ENCODE results near the gene TICAM1. TPM values are rescaled to one million over a fixed set of nuclear protein-coding genes. Genes with fewer than 3 reads are reported as not detected.
A peak's percentile ranks its signal among the peaks of the same experiment; 100 is the strongest.
"Not testable (repeated sequence)": the region's sequence is repeated elsewhere in the genome, so short reads cannot be mapped to it uniquely, and the experiment has no call there.

TICAM1 gene
- total RNA-seq (2014; rRNA removed; shearing (Covaris generic)) = 2.6 and 5.2 TPM in 2 replicates

GRCh38 chr19:4831304-4831978, at the start of gene TICAM1:
Gene TICAM1 (minus strand): TSS chr19:4831712. CDS start chr19:4818377, 13,335 bp downstream.
- DNase-seq (ENCODE audit: low read depth) = peak; percentile 55

DNA sequence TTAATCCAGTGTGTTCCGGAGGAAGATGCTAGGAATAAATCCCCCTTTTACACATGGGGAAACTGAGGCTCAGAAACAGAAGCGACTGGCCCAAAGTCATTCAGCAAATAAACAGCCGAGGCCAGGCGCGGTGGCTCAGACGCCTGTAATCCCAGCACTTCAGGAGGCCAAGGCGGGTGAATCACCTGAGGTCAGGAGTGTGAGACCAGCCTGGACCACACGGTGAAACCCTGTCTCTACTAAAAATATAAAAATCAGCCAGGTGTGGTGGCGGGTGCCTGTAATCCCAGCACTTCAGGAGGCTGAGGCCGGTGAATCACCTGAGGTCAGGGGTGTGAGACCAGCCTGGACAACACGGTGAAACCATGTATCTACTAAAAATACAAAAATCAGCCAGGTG, 47.5 kb upstream of the TICAM1 start:
- no peak for DNase-seq (ENCODE audit: low read depth)

GRCh38 chr19:4878491-4878968, 47.0 kb upstream of the TICAM1 start:
- DNase-seq (ENCODE audit: low read depth) = no peak

DNA sequence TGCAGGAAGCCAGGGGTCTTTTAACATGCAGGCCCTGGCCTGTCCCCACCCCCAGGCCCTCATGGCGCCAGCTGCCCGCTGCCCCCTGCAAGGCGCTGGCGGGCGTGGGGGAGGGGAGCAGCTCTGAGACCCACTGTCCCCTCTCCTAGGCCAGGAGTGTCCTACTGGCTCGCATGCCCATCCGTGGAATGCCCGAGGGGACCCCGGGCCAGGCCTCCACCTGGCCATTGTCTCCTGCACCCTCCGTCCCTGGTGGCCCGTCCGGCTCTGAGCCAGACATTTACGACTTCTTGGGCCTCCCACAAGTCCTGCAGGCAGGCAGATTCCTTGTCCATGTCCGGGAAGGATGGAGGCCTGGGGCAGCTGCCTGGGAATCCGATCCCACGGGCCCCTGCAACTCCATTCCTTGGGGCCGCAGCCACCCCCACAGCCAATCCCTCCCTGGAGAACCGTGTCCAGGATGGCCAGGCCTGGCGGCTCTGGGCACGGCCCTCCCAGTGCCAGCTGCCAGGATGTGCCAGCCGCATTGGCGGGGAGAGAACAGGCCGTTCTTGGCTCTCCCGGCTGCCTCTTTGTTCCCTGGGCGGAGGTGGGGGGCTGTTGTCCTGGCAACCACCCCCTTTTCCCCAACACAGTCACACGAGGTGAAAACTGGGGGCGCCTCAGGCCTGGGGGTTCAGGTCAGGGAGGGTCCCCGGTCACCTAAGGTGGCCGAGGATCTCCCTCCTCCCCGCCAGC, 46.4 kb upstream of the TICAM1 start:
- DNase-seq (ENCODE audit: low read depth) = peak; percentile 29

GRCh38 chr19:4873930-4874329, 42.4 kb upstream of the TICAM1 start:
- DNase-seq (ENCODE audit: low read depth) = no peak

GRCh38 chr19:4871711-4872110, 40.2 kb upstream of the TICAM1 start:
- DNase-seq (ENCODE audit: low read depth) = no peak

DNA sequence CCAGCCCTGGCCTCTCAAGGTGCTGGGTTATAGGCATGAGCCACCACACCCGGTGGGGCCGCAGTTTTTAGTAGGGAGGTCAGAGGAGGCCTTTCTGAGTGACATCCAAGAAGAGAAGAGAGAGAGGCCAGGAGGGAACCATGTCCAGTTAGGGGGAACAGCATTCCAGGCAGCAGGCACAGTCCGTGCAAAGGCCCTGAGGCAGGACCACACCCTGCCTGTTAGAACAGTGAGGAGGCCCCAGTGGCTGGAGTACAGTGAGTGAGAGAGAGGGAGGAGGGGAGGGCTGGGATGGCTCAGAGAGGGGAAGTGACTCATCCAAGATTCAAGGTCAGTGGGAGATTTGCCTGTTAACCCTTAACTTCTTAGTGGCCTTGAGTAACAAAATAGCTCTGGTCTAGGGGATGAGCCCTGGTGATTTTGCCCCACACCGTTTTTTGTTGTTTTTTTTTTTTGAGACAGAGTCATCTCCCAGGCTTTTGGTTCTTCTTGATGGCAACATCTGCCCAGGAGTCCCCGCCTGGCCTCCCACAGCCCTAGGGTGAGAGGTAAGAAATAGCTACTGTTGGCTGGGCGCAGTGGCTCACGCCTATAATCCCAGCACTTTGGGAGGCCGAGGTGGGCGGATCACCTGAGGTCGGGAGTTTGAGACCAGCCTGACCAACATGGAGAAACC, 38.7 kb upstream of the TICAM1 start:
- DNase-seq (ENCODE audit: low read depth) = peak; percentile 99

DNA sequence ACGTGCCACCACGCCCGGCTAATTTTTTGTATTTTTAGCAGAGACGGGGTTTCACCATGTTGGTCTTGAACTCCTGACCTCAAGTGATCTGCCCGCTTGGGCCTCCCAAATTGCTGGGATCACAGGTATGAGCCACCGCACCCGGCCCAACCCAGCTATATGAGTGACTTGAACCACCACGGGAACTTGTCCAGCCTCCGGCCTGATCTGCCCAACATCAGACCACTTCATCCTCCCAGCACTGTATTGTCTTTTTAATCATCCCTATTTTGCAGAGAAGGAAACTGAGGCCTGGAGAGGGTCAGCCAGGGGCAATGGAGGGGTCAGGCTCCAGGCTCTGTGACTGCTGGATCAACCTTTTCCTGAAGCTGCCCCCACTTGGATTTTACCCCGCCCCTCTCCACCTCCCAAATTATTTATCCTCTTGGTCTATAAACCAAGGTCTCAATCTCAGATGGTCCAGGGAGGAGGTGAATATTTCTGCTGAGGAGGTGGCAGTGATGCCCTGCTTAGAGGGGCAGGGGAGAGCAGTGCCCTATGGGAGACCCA, 36.8 kb upstream of the TICAM1 start:
- no peak for DNase-seq (ENCODE audit: low read depth)

DNA sequence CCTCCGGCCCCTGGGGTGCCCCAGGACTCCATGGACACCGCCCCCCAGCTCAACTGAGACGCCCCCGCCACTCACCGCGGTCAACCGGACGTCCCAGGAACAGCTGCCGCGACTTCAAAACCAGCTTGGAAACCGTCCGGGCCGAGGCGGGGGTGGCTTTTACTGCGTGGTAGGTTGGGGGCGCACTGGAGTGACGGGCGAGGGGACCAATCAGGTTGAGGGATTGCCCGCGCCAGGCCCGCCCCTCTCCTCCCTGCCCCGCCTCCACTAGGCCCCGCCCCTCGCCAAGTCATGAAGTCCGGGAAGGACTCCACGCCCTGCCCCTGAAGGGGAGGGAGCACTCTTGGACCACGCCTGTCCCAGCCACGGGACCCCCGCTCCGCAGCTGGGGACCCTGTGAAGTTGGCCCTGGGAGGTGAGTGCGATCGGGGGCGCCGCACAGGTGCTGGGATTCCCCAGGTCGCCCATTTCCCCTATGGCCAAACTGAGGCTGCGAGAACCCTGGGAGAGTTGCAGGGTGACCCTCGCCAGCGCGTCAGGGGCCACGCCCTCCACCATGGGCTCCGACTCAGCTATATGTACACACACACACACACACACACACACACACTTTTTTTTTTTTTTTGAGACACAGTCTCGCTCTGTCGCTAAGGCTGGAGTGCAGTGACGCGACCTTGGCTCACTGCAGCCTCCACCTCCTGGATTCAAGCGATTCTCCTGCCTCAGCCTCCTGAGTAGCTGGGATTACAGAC, 36.2 kb upstream of the TICAM1 start, which contains the start of gene PLIN3:
Gene PLIN3, minus strand, starts transcription at position 134 of the 752 bp plus-strand sequence. CDS start 6,273 bp downstream, outside the sequence.
- peak; percentile 92 for DNase-seq (ENCODE audit: low read depth)

GRCh38 chr19:4866595-4867424, 35.3 kb upstream of the TICAM1 start:
- DNase-seq (ENCODE audit: low read depth) = peak; percentile 59

DNA sequence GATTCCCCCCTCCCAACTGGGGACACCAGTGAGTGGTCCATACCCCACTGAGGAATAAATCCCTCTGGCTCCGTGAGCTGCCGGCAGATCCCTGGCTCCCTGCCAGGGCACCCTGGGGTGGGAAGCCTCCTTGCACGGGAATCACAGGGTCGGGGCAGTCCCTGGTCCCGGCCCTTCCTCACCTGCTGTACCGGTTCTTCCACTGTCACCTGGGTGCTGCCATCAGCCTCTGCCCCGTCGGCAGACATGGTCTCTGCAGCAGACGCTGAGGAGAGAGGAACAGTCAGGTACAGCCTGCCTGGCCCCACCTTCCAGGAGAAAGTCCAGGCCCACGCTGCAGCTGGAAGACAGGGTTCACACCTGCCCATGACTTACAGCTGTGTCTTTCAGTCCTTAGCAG, 29.6 kb upstream of the TICAM1 start:
- no peak for DNase-seq (ENCODE audit: low read depth)

DNA sequence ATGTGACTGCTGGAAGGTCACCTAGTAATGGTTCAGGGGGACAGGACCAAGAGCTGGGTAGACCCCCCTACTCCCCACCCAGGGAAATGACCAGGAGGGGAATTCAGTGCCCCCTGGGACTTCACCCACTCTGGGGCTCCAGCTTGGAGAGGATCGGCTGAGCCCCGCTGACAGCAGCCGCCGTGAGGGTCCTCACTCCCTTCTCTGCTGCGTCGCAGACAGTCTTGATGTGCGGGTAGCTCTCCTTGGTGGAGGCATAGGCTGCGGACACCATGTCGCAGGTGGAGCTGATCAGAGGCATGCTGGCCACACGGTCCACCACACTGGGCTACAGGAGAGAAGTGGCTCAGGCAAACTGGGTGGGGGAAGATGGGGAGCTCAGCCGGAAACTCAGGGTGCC, 28.2 kb upstream of the TICAM1 start:
- no peak for DNase-seq (ENCODE audit: low read depth)

- DNase-seq (ENCODE audit: low read depth) = not testable (repeated sequence)
Observed at GRCh38 chr19:4856468-4856867, 25.0 kb upstream of the TICAM1 start.

DNA sequence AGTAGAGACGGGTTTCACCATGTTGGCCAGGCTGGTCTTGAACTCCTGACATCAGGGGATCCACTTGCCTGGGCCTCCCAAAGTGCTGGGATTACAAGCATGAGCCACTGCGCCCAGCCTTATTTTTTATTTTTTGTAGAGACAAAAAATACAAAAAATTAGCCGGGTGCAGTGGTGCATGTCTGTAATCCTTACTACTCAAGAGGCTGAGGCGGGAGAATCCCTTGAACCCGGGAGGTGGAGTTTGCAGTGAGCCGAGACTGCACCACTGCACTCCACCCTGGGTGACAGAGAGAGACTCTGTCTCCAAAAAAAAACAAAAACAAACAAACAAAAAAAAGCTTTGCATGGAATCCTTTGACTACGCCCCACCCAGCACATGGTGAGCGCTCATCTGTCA, 22.0 kb upstream of the TICAM1 start:
- not testable (repeated sequence) for DNase-seq (ENCODE audit: low read depth)

DNA sequence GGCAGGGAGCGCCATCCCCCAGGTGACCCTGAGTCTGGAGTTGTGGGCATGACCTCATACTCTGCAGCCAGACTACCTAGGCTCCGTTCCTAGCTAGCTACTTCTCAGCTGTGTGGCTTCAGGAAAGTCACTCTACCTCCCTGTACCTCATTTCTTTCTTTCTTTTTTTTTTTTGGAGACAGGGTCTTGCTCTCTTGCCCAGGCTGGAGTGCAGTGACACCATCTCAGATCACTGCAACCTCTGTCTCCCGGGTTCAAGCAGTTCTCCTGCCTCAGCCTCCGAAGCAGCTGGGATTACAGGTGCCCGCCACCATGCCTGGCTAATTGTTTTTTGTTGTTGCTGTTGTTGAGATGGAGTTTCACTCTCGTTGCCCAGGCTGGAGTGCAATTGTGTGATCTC, 21.0 kb upstream of the TICAM1 start:
- no peak for DNase-seq (ENCODE audit: low read depth)

DNA sequence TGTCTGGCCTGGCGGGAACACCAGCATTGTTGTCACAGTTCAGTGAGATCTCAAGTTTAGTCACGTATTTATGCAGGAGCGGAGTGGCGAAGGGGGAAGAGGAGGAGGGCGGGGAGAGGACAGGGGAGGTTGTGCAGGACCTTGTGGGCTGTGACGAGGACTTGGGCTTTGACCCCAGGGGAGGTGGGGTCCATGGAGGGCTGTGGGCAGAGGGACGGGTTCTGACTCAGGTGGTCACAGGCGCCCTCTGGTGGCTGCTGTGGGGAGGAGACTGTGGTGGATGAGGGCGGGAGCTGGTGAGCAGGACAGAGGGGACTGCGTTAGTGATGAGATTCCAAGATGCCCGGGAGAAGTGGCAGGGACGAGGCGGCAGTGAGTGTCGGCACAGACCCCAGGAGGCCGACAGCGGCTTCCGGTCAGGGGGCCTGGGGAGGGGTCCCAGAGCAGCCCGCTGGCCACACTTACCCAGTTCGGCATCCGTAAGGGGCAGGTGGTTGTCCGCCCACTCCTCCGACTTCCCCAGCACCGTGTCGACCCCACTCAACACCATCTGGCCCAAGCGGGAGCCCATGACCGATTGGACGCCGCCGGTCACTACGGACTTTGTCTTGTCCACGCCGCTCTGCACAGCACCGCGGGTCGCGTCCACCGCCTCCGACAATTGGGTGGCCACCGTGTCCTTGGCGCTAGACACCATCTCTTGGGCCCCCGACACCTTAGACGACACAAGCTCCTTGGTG, 20.2 kb upstream of the TICAM1 start:
- peak; percentile 37 for DNase-seq (ENCODE audit: low read depth)

- no peak for DNase-seq (ENCODE audit: low read depth)
Observed at GRCh38 chr19:4849019-4849418, 17.5 kb upstream of the TICAM1 start.

DNA sequence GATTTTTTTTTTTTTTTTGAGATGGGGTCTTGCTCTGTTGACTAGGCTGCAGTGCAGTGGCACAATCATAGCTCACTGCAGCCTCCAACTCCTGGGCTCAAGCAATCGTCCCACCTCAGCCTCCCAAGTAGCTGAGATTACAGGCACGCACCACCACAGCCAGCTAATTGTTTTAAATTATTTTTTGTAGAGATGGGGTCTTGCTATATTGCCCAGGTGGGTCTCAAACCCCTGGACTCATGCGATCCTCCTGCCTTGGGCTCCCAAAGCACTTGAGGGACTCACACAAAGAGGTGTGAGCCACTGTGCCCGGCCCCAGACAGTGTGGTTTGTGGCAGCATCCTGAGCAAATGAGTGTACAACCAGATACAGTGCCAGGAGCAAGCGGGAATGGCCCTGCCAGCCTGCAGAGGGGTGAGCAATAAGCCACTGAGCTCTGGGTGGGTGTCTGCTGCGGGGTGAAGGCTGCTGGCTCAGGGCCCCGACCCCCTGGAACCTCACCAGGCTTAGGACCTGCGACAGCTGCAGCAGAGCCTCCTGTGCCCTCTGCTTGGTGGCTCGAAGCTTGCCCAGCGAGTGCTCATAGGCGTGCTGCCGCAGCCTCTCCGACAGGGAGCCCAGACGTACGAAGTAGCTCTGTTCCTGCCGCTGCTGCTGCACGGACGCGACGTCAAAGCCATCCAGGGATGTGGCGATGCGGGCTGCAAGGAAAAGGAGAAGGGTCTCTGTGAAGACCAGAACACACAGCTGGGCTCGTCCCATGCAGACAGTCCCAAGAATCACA, 15.9 kb upstream of the TICAM1 start:
- DNase-seq (ENCODE audit: low read depth) = peak; percentile 63

DNA sequence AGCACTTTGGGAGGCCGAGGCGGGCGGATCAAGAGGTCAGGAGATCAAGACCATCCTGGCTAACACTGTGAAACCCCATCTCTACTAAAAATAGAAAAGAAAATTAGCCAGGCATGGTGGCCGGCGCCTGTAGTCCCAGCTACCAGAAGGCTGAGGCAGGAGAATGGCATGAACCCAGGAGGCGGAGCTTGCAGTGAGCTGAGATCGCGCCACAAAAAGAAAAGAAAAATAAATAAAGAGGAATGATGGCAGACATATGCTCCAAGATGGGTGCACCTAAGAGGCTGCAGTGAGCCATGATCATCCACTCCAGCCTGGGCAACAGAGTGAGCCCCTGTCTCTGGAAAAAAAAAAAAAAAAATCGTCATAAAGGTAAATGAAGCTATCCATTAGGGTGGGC, 14.5 kb upstream of the TICAM1 start:
- DNase-seq (ENCODE audit: low read depth) = peak; percentile 54

Measured in M059J (cell line).